ENCODE data around the gene NUDT21. TPM values are rescaled to one million over a fixed set of nuclear protein-coding genes. Genes with fewer than 3 reads are reported as not detected.

The NUDT21 gene
- total RNA-seq, 1 experiment from 2014 or later: 404 TPM

DNA sequence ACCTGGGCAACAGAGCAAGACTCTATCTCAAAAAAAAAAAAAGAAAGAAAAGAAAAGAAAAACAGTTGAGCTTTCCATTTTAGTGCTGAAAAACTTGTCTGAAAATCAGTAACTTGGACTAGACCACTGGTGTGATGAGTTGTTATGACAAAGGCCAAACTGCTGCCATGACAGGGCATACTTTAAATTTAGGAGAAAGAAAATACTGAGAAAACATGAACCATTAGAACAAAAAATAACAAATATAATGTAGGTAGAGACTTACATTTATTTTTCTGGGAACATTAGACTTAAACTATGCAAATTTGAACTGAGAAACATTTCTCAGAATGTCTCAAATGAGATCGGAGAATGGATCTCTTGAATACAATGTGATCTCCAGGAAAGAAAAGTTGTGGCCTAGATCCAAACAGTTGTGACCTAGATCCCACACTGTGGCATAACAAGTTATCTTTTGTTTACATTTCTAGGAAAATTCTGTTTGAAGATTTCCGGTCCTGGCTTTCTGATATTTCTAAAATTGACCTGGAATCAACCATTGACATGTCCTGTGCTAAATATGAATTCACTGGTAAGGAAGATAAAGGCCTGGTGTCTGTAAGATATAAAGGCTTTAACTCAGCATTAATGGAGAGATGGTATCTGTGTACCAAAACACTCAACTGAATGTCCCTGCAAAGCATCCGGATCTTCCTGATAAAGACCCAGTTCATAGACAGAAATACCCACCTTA is 11.1 kb upstream of the NUDT21 start:
- DNase-seq (ENCODE audit: low read depth): no peak

DNA sequence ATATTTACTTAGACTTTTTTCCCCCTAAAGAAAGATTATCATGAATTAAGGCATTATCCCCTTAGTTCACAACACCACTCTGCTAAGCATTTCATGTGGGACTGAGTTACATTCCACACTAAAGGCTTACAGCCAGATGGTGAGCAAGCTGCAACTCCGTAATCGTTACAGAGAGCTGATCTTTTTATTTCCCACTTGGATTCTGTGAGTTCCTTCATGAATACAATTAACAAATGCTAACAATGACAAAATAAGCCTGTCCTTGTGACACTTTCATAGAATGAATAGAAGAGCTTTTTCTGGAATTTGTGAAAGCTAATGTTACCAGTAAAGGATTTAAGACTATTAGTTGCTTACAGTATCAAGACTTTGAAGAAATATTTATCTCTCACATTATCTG is 9.0 kb upstream of the NUDT21 start:
- DNase-seq (ENCODE audit: low read depth): no peak

GRCh38 chr16:56457927-56458470 is 6.9 kb upstream of the NUDT21 start:
- DNase-seq (ENCODE audit: low read depth): no peak

- DNase-seq (ENCODE audit: low read depth): no peak
These were observed 889 bp upstream of the NUDT21 start for GRCh38 chr16:56451753-56452689.

- no peak for DNase-seq (ENCODE audit: low read depth)
These were observed 702 bp downstream of the NUDT21 start for GRCh38 chr16:56450275-56450985.

DNA sequence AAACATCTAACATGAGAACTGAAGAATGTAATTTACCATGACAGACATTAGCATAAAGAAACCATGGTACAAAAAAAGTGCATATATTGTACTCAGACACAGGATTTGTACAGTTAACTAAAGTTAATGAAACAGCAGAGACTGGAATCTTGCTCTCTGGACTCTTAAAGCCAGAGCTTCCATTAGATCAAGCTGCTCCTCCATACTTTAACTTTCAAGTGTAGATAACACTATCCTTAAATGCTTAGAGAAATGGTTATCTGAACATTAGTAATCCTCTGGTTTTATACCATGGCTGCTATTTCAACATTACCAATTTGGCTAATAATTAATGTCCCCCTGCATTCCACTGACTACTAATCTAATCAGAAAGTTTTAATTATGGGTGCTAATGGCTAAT is 3.1 kb downstream of the NUDT21 start:
- DNase-seq (ENCODE audit: low read depth): no peak

- no peak for DNase-seq (ENCODE audit: low read depth)
These were observed 3.8 kb downstream of the NUDT21 start for GRCh38 chr16:56447286-56447685.

GRCh38 chr16:56438038-56438437 is 13.1 kb downstream of the NUDT21 start:
- no peak for DNase-seq (ENCODE audit: low read depth)

- DNase-seq (ENCODE audit: low read depth): no peak
These were observed 14.9 kb downstream of the NUDT21 start for GRCh38 chr16:56436258-56436657.

DNA sequence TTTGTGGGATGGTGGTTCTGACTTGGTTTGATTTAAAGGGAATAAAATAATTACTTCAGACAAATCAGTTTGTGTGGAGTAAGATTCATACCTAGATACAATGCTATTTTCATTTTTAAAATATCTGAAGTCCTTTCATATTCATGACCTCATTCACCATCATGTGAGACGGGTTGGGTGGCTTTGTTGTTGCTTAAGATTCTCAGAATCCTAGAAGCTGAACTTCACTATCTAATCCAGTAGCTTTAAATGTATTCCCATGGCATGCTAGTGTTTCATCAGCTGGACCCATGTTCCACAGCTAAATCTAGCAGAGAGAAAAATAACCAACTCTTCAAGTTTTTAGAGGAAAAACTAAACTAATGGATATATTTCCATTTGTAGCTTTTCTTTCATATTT is 23.0 kb downstream of the NUDT21 start:
- DNase-seq (ENCODE audit: low read depth): no peak

- no peak for DNase-seq (ENCODE audit: low read depth)
These were observed 24.5 kb downstream of the NUDT21 start for GRCh38 chr16:56426585-56426984.

GRCh38 chr16:56425439-56425832 is 25.7 kb downstream of the NUDT21 start, which contains the start of gene AMFR:
Gene AMFR (minus strand): TSS chr16:56425545. CDS start chr16:56425327, 218 bp downstream.
- DNase-seq (ENCODE audit: low read depth): peak; percentile 58

DNA sequence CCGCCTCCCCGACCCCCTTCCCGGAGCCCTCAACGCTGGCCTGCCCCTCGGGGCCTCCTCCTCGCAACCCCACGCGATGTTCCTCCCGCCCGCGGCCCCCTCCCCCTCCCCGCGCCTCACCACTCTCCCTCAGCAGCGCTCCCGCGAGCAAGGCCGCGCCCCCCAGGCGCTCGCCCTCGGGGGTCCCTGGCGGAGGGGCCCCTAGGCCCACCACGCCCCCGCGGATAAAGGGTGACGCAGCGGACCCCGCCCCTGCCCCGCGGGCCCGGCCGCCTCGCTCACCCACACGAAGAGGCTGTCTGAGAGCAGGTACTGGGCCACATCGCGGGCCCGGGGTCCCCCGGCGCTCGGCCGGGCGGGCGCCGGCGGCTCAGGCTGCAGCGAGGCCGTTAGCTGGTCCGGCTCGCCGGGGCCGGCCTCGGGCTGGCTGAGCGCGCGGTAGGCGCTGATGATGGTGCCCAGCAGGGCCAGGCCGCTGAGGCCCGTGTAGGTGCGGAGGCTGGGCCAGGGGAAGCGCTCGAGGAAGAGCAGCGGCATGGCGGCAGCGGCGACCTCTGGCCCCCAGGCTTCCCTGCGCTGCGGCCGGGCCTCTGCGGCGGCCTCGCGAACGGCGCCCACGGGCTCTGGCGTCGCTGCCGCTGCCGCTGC is 26.2 kb downstream of the NUDT21 start:
- DNase-seq (ENCODE audit: low read depth): no peak

DNA sequence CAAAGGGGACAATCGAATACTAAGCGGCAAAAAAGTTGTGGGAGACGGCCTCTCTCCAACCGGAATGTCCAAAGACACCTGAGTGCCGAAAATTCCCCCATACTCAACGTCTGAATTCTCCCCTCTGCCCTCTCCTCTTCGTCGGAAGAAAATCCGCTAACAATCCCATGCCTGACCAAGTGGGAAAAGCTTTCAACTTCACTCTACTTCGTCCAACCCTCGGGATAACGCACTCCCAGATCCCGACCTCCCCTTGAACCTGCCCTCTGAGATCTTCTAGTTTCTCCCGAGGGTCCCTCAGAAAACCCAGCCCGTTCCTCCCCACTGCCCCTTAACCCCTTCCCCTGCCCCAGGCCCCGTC is 26.7 kb downstream of the NUDT21 start:
- DNase-seq (ENCODE audit: low read depth): no peak

DNA sequence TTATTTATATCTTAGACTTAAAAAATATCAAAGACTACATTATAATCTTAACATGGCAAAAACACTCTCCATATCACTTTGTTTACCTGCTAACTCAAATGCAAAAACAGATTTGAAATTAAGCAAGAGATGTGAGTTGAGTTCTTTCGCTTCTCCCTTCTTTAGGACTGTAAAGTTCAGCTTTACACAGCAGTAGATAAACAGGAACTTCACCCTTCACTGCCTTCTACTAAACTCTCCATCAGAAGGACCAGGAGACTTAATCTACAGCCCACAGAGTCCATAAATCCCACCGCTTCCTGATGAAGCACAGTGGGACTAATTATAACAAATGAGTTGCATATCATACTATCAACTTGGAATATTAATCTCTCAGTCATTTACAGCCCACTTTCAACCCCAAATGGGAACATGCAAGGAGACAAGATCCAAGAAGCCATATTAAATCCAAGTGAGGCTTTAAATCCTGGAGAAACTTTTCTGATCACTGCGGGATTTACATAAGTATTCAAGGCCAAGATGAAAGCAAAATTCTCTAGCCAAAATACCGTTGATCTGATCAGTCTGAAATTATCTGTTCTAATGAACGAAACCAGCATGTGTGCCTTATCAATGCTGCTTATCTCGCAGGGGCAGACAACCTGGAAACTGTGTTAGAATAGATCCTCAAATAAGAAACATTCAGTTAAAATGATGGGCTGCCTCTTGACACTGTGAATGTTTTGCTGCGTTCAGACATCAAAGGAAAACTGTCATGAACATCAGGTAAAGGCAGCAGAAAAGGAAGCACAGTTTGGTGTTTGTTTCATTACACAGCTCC is 27.3 kb downstream of the NUDT21 start:
- DNase-seq (ENCODE audit: low read depth): no peak

GRCh38 chr16:56422896-56423441 is 28.2 kb downstream of the NUDT21 start:
- no peak for DNase-seq (ENCODE audit: low read depth)

DNA sequence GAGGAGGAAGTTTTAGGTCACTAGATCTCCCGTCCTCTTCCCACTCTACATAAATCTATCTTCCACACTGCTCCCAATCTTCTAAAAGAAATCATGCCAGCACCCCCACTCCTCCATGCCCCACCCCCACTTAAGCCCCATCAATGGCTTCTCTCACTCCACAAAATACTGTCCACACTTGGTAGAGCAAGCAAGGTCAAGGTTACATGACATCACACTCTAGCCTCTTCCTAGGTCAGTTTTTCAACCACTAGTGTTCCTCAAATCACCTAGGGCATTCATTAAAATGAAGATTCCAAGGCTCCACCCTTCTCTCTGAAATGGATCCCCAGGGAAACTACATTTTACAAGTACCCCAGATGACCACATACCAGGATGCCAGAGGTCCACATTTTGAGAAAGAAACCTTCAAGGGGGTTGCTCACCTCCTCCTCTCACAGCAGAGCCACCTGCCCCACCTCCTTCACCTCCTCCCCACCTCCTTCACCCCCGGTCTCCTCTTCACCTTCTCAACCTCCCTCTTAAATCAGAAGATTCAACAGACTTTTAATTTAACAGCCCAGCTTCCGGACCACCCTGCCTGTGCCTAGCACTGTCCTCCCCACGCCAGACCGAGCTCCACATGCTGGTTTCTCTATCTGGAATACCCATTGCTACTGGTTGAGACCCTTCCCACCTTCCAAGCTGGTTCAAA is 29.0 kb downstream of the NUDT21 start:
- no peak for DNase-seq (ENCODE audit: low read depth)

DNA sequence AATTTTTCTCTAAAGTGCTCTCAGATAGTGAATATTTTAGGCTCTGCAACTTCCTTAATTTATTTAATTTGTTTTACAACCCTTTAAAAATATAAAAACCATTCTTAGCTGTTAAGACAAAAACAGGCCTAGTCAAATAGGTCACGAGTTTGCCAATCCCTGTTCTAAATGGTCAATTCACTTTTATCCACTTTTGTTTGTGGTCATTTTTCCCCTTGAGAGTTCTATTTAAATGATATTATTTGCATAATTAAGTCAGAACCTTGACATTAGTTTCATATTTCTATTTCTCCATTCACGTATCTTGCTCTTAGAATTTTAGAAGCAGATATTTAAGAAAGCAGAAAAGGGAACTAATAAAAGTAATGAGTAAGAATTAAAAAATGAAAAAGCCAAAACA is 29.8 kb downstream of the NUDT21 start:
- no peak for DNase-seq (ENCODE audit: low read depth)

GRCh38 chr16:56420613-56421012 is 30.5 kb downstream of the NUDT21 start:
- no peak for DNase-seq (ENCODE audit: low read depth)
